ENCODE data around the gene PKP4. TPM values are rescaled to one million over a fixed set of nuclear protein-coding genes. Genes with fewer than 3 reads are reported as not detected.

Gene PKP4
- total and polyA plus RNA-seq, 2 of the 8 experiments (the other 6 are each of a cell fraction or from before 2014, with no cell fraction given), result 48.2 to 88.0 TPM

GRCh38 chr2:158464426-158465281, 7.9 kb downstream of the PKP4 start:
- Histone ChIP-seq H3K79me2 (ENCODE audit: control insufficient read depth in 1 of 2, insufficient read depth in 2 of 2, low read length in 2 of 2) (peaks cover 18 to 96% of the 10 kb centered on the region in 2 experiments), H2BK120ac (replicated peaks; ENCODE audit: low read depth, low read length) (no peak overlapping the region), H4K20me1 (replicated peaks in 1 of 2; ENCODE audit: control insufficient read depth in 1 of 2, insufficient read depth in 2 of 2, low read length in 2 of 2) (peaks cover 7 to 16% of the 10 kb centered on the region in 2 experiments), H3K36me3 (ENCODE audit: control insufficient read depth in 2 of 4, insufficient read depth in 4 of 4, low read length in 3 of 4) (no peaks in the 10 kb centered on the region), H2AK5ac (ENCODE audit: low read depth, low read length) (no peak overlapping the region), H3K14ac (ENCODE audit: insufficient read length) (no peak overlapping the region), H3K4me3 (ENCODE audit: extremely low read depth in 1 of 4, insufficient read depth in 2 of 4, low read depth in 3 of 4, low read length in 4 of 4) (no peak overlapping the region), H3K4me2 (ENCODE audit: insufficient read depth in 1 of 2, low read depth in 2 of 2, low read length in 2 of 2) (no peak overlapping the region), H3K27me3 (replicated peaks in 1 of 4; ENCODE audit: control insufficient read depth in 3 of 4, extremely low read depth in 1 of 4, insufficient read depth in 3 of 4, low read length in 3 of 4) (no peaks in the 10 kb centered on the region), H3K23me2 (ENCODE audit: low read depth, low read length) (0 out of 2 replicates have a peak, but pooled peaks cover under 1% of the 10 kb centered on the region), H3K79me1 (ENCODE audit: low read depth, low read length) (peaks cover 2% of the 10 kb centered on the region; the same call in 1 of the 2 replicates), H2BK12ac (ENCODE audit: low read depth, low read length) (no peak overlapping the region), H4K5ac (ENCODE audit: insufficient read length, low read depth, low read length) (no peak overlapping the region), H3K27ac (ENCODE audit: low read depth, low read length) (no peak overlapping the region), H3K56ac (replicated peaks; ENCODE audit: insufficient read length, low read depth, low read length) (no peak overlapping the region), H2BK20ac (ENCODE audit: low read length) (no peak overlapping the region), H3K4ac (replicated peaks; ENCODE audit: insufficient read length, low read depth, low read length) (no peak overlapping the region), H2AFZ (ENCODE audit: low read length) (no peak overlapping the region), H4K8ac (ENCODE audit: extremely low read depth, insufficient read depth, low read length) (no peak overlapping the region), H4K91ac (replicated peaks; ENCODE audit: insufficient read length, low read length) (no peak overlapping the region), H3K9ac (replicated peaks in 1 of 4; ENCODE audit: extremely low read depth in 1 of 4, low read depth in 3 of 4, low read length in 3 of 4) (no peak overlapping the region), H3K9me3 (ENCODE audit: insufficient read depth in 2 of 2, low read depth in 1 of 2, low read length in 1 of 2) (no peaks in the 10 kb centered on the region), H2BK5ac (ENCODE audit: low read depth, low read length) (no peak overlapping the region), H3K4me1 (replicated peaks in 1 of 4; ENCODE audit: control insufficient read depth in 3 of 4, insufficient read depth in 4 of 4, low read length in 3 of 4) (peaks cover 0 to 8% (median 2%) of the 10 kb centered on the region in 4 experiments; a peak in 4 of 7 replicates), H3K18ac (ENCODE audit: extremely low read depth, low read length) (no peak overlapping the region), H2BK15ac (ENCODE audit: low read length) (no peak overlapping the region), H3K23ac (ENCODE audit: insufficient read length) (no peak overlapping the region)
- peak; percentile 27 to 44; a peak in 3 of 4 replicates for TF ChIP-seq RAD21 (IDR thresholded peaks at IDR 0.05 in 1 of 2, conservative IDR thresholded peaks at IDR 0.05 in 1 of 2; ENCODE audit: low read depth in 2 of 2, low read length in 2 of 2)
- peak in 2 of 3 experiments; percentile 20 to 64; a peak in 2 of 4 replicates for TF ChIP-seq CTCF (IDR thresholded peaks at IDR 0.05; ENCODE audit: control extremely low read depth in 1 of 3, insufficient read depth in 1 of 3, low read depth in 1 of 3, low read length in 3 of 3)
- TF ChIP-seq POLR2AphosphoS5 (IDR thresholded peaks at IDR 0.05; ENCODE audit: low read depth, low read length), result no peak
- no peak for TF ChIP-seq KDM1A (IDR thresholded peaks at IDR 0.05; ENCODE audit: borderline replicate concordance, low read length)
- 82% methylated on average over 4 of the region's 4 CpGs; no CpG with 5 or more reads in 1 of the 2 experiments for WGBS, 2 experiments (ENCODE audit: extremely low coverage in 1 of 2, insufficient coverage in 1 of 2, insufficient read length in 1 of 2, insufficient replicate concordance in 2 of 2, low coverage in 1 of 2, low lambda C conversion rate in 2 of 2, missing lambda C conversion rate in 1 of 2)
- CTCF ChIA-PET (ENCODE audit: partially characterized antibody), result interaction anchor here (0.7 to 7.7 kb wide), 10 partner anchors 12 to 285 kb away, joined by 3 to 58 read pairs (median 4); no protein-coding TSS in a partner anchor
- DNase-seq (ENCODE audit: low read depth in 1 of 2, low spot score in 2 of 2), result no peak
- POLR2A ChIA-PET (ENCODE audit: partially characterized antibody), result no interaction called here
- FAIRE-seq, result peak; percentile 39
